KG1 (cell line): ENCODE data around the gene MYO1E.

Experiments
- DNase-seq: peaks from one replicate; lab custom pipeline; 2025; lab: John Stamatoyannopoulos, UW

MYO1E gene

DNA sequence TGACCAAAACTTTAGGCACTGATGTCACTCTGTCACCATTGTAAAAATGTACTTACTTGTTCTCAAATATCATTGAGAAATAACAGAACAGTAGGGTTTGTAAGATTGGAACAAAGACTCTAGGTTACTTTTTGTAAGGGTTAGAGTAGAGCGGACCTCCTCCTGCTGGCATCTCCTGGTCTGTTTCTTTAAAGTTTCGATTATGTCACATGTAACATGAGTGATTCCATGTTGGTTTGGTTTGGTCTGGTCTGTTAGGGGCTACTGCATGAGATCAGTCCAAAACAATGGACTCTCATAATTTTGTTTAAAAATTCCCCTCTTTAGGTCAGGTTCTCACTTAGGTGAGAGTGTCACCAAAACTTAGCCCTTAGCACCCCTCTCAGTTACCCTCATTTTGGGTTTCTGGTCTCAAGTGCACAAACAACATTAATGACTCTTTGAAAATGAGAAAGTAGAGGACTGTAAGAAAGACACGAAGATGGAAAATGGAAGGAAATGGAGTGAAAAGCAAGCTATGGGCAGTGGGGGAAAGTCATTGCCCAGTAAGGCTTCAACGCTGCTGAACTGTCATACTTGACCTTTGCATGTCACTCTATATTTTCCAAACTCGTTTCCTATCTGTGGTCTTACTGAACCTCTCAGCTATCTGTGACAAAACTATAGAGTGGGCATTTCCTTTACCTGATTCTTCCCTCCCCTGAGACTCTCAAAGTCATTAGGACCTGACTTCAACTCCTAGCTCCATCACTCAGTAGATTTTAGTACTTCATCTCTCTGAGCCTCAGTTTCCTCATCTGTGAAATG is 113.3 kb downstream of the MYO1E start:
- no peak for DNase-seq

DNA sequence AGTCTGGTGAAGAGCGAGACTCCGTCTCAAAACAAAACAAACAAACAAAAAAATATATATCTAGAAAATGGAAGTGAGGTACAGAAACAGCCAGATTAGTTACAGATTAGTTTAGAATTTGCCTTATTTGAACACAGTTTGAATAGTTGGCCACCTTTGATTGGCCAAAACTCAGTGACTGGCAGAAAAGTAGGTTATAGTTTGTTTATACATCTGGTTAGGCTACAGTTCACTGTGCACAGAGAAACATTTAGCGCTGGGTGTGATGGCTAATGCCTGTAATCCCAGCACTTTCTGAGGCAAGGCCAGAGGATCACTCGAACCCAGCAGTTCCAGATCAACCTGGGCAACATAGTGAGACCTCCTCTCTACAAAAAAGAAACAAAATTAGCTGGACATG is 114.4 kb downstream of the MYO1E start:
- DNase-seq, result no peak

DNA sequence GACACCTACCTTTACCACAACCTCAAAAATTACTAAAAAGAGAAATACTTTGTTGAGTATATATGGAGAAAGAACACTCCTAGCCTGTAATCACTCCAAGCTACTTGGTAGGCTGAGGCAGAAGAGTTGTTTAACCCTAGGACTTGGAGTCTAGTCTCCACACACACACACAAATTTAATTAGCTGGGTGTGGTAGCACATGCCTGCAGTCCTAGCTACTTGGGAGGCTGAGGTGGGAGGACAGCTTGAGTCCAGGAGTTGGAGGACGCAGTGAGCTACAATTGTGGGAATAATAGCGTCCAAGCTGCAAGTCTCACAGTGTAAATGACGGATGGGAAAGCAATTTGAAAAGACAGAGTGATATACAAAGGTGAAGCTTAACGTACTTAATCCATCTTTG is 115.5 kb downstream of the MYO1E start:
- no peak for DNase-seq

DNA sequence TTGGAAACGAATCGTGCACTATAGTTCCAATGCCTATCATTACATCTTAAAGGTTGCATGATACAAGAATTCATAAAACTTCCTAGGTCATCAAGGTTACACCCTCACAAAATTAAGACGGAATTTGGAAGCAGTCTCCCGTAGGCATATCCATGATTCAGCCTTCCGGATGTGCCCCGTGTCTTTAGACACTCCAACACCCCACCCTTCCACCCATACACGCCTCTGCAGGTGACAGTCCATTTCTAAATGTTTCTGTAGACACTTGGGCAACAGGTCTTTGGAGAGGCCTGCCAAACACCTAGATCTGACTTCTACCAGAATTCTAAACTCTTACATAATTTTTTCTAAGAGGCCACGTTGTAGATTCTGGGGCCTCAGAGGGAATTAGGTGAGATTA is 116.2 kb downstream of the MYO1E start:
- DNase-seq, result no peak

DNA sequence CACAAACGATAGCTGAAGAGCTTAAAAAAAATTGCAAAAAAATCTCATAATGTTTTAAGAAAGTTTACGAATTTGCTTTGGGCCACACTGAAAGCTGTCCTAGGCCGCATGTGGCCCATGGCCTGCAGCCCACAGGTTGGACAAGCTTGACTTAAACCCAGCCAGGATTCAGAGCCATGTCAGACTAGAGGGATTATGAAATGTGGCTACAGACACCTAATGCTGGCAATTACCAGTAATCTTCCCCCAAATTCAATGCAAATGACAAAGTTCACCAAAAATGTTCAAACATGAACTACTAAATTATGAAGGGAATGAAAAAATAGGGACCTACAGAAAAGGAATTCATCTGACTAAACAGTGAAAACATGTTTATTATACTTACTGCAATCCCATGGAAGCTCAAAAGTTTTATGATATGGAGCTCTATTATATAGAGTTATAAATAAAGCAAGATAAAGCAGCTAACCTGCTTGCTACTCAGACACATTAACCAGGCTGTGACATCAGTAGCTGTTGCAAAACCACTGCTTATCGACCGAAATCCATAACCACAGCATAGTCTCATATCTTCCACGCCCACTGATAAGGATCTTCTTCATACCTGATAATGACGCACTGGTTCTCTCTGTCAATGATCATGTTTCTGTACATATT is 116.9 kb downstream of the MYO1E start:
- DNase-seq, result no peak

DNA sequence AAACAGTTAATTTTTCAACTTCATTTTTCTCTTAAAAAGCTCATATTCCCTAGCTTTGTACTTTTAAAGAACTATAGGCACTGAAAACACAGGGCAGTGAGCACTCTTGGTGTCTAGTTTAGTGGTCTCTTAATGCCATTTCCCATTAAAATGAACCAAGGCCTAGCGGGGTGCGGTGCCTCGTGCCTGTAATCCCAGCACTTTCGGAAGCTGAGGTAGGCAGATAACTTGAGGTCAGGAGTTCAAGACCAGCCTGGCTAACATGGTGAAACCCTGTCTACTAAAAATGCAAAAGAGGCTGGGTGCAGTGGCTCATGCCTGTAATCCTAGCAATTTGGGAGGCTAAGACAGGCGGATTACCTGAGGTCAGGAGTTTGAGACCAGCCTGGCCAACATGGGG is 120.5 kb downstream of the MYO1E start:
- DNase-seq, result no peak

DNA sequence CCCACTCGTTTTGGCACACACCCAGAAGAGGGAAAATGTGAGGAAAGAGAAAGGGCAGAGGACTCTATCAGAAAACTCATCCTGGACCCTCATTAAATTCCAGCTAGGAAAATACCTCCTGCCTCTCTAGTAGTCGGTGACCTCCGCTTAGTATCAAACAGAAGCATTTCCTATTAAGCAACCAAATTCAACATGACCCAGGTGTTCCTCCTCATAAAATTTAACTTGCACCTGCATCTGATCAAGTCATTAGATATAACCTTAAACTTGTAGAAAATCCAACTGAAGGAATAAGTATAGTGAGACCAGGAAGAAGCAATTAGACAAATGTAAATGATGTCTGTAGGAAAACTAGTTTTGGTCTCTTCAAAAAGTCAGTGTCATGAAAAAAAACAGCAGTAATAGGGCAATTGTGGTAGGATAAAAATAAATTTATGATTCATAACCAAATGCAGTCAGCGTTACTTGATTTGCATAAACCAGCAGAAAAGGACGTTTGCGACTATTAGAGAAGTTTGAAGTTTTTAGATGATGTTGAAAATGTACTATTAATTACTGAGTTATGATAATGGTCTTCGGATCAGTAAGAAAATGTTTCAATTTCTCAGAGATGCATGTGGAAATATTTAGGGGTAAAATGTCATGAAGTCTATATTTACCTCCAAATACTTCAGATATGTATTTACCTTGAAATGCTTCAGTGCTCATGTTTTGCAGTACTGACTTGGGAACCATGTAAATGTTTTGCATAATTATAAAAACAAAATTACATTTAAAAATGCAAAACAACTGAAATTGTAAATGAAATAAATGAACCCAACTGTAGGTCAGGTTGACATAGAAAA is 121.4 kb downstream of the MYO1E start:
- DNase-seq, result no peak

DNA sequence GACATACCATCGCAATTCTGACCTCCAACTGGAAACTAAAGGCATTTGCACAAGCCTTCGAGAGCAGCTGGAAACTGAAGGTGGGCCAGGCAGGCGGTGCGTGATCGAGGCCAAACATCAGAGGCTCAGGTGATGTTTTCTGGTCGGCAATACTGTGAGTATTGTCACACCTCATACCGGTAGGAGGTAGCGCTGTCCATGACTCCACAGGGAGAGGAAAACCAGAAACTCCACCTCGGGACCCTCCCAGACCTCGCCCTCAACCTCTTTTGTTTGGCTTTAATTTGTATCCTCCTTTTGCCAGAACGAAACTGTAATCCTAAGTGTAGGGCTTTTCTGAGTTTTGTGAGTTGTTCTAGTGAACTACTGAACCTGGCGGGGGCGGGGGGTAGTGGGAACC is 122.4 kb downstream of the MYO1E start:
- DNase-seq, result no peak

DNA sequence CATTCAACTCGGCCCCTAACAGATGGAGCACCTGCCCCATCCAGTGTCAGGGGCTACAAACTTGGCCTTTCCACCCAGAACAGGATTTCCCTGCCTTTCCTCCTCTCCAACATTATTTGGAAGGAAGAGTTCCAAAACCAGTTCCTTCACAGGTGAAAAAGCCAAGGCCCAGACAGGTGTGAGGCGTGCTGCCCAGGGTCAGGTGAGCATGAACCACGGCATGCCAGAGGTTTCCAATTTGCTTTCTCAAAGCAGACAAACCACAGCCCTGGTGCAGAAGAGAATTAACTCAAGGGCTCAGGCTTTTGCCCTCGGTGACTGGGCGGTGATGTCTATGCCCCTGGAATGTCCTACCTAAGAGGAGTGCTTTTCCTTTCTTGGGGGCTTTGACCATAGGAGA is 122.9 kb downstream of the MYO1E start:
- no peak for DNase-seq

DNA sequence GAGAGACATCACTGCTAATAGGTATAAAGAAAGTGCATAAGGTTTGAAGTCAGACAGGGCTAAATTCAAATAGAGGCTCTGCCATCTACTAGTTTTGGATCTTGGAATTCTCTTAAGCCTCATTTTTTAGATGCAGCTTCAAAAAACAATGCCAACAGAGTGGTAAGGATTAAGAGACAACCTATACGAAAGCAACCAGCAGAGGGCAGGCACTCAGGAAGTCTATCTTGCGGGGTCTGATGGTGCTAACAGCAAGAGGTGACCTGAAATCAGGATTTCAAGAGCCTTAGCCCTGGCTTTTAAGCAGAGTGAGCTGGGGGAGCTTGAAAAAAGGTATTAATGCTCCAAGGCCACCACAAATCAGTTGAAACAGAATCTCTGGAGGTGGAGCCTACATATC is 125.3 kb downstream of the MYO1E start:
- DNase-seq, result peak; percentile 7

DNA sequence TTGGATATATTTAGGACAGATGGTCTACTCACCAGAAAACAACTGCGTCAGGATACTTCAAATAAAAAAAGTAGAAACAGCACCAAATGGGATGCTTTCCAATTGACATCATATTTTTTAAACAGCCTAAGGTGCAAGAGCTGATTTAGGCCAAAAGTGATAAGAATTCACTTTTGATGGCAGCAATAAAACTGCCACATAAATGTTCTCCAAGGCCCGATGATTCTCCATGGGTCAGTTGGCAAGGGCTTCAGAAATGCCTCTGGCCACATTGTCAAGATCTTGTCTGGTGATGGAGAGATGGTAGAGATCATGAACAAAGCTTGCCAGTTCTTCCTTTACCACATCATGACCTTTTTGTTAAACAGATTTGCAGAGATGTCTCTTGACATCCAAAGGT is 127.1 kb downstream of the MYO1E start:
- DNase-seq, result no peak

DNA sequence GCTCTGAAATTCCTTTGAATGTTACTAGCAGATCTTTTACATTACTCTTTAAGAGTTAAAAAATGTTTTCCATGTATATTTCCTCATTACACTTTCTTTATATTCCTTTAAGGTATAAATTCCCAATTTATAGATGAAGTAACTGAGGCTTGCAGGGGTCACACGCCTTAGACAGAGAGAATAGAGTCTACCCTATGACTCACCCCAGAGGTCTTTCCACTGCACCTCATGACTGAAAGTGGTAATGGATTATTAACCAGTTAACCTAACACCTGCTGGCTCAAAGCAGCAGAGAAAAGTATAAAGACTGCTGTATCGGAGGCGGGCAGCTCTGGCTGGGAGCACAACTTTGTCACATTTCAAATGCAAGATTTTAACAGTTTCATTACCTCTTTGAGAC is 128.3 kb downstream of the MYO1E start:
- no peak for DNase-seq

DNA sequence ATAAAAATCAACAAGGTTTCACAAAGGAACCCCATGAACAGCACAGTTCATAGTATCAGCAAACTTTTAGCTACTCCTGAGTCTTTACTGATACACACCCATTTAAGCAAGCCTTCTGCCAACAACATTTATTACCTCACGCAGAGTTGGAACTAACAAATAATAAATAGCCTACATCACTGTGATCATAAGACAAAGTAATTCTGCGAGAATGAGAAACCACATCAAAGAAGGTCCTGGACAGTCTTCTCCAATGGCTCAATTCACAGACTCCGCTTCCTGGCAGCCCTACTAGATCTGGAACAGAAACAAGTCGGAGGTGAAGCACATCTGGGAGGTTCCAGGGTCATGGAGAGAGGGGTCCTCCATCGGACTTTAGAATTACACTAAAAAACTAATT is 129.0 kb downstream of the MYO1E start:
- no peak for DNase-seq

DNA sequence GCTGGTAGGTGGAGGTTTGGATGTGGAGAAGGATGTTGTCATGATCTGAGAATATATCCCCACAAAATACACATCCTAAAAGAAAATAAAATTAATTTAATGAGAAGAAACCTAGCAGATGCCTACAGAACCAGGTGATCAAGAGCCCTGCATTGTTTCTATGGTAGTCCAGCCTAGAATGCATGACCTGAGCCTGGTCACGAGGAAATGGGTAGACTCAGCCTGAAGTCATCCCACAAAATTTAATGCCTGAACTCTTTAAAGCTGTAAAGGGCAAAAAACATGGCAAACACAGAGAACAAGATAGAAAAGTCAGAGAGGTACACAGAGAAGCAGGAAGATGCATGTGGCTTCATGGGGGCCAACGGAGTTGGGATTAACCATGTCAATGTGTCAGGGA is 130.0 kb downstream of the MYO1E start:
- DNase-seq, result no peak

DNA sequence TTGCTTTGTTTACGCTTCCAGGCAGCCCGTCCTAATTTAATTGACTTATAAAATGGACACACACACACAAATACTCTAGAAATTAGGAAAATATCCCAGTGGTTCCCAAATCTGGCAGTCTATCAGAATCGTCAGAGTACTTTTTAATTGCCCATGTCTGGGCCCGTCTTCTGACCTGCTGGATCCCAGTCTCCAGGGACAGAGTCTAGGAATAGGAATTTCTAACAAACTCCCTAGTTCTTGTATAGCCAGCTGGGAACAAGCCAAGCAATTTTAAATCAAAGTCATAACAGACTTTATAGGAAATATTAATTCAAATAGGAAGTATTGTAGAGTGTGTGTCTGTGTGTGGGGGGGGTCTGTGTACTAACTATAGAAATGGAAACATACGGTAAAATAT is 132.6 kb downstream of the MYO1E start:
- no peak for DNase-seq

DNA sequence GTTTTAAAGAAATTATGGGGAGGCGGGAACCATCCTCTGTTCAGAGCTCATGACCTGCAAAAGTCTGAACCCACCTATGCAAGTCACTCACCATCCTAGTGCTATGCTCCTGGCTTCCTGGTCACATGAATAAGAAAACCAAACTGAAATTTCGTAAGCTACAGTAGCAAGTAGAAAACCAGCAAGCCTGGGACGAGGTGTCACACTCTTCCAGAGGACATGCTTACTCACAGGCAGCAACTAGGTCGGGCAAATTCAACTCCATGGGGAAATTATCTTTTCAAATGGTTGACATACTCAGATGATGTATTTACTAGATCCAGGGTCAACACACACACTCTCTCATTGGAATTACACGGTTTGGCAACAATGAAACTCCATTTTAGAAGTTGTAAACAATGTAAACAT is 134.7 kb downstream of the MYO1E start:
- no peak for DNase-seq

DNA sequence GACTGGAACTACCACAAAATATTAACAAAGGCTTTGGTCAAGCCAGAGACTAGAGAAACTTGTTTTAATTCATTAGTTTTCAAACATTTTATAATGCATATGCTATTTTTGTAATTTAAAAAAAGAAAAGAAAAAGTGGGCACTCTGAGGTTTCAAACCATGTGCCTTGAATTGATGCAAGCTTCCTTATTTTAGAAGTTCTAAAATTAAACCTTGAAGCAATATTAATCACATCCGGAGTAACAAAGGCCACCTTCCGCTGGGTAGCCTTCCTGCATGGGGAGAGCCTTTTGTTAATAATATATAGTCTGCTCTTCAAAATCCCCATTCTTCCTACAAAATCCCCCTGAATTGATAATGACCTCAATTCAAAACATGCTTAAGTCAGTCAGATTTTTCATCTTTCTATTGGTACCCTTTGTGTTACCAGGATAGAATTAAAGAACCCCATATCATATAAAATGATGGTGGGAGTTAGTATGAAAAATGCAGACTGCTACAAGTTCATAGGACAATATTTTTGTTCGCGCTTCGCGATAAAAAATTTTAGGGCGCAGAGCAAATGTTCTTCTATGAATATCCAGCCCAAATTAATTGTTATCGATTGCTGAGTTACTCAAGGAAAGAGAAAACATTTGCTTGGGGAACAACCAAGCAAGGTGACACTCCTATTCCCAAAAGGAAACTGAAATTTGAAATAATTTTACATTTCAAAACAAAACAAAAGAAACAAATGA is 135.4 kb downstream of the MYO1E start:
- DNase-seq, result no peak

DNA sequence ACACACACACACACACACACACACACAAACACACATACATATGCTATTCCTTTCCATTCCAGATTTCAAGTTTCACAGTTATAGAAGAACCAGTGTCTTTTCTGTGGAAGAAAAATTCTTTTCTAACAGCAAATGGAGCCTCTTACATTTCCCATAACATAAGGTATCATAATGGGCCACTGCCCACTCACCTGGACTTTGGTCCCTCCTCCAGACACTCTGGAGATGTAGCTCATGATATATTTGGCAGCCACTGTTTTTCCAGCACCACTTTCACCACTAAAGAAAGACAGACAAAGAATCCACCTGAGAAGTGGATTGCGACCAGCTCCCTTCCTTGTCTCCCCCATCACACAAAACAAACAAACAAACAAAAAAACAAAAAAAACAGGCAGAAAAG is 136.3 kb downstream of the MYO1E start:
- DNase-seq, result no peak

DNA sequence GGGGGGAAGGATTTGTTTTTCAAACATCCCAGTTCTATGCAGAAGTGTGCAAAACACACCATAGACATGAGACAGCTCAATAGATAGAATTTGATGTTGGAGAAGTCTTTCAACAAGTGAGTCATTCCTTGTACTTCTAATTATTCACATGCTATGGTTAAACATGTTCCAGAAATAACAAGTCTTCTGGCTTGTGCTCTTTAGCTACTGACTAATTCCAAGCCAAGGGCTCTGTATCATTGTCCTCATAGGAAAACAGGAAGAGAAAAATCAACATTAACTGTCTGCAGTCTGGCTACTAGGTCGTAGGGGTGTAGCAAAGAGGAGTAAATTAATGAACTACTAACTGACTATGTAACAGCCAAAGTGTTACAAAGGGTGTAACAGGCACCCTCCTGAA is 140.2 kb downstream of the MYO1E start:
- DNase-seq, result no peak

DNA sequence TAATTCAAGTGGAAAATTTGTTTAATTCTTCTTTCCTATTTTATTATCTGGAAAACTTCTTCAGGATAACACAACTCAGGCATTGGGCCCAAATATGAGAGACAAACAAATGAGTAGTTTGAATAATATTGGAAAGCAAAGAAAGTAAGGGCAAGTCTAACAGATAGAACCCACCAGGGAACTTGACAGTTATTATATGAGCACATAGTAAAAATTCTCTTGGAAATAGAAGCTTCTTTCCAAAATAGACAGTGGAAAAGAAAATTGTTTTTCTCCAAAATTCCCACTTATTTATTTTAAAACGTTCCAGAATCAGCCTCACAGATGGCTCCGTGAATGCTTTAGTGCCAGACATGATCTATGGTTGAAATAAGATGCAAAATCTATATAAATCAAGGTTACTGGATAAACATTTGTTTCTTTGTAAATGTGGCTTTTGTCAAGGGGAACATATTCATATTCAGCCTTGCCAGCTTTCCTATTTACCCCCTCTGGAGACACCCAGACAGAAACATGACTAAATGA is 142.1 kb downstream of the MYO1E start:
- no peak for DNase-seq

DNA sequence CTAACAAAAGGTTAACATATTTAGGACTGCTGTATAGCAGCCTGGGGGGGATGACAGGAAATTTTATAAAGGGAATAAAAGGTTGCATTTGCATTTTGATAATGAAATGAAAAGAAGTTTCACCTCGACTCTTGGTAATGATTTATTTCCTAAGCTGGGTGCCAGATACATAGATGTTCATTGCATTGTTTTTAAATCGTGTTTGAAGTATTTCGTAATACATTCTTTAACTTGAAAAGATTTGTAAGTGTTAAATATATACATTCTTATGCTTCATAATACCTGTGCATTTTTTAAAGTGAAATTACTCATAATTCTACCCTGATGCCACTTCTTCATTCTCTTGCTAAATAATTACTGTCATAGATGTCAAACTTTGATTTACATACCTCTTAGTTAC is 143.2 kb downstream of the MYO1E start:
- no peak for DNase-seq

DNA sequence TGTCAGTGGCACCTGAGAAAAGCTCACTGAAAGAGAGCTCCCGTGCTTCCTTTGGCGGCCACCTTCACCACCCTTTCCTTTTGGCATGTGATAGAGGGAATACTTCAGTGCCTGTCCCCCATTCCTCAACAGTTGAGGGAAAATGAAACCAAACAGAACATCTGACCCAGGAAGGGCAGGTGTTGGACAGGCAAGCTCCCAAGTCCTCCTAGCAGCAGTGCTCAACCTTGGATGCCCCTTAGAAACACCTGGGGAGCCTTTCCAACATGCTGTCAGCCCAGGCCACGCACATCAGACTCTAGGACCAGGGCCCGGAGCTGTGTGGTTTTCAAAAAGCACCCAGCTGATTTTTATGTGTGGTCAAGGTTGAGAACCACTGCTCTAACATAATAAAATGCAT is 143.7 kb downstream of the MYO1E start:
- no peak for DNase-seq
